GM12878 (cell line): Measurements from ENCODE around the gene COBLL1. TPM values are rescaled to one million over a fixed set of nuclear protein-coding genes. Genes with fewer than 3 reads are reported as not detected.

Source experiments
- ATAC-seq: fragments of 200-7000 bp; cut with Tn5 transposase; 3 replicates; pipeline ENCODE4 v1.9.1; 2020; ENCODE audit warnings: mild to moderate bottlenecking, moderate library complexity
- BruUV-seq: library from RNA; stranded (reverse); fragments of 400-500 nt; replicated peaks from 2 replicates; lab custom pipeline; 2021; lab: Mats Ljungman, UMichigan
- CTCF ChIA-PET: fragments of 300-600 bp; sonication (Branson Sonifier 250); formaldehyde crosslinking; extraction: SDS; loops from one replicate; lab custom pipeline; 2021; ENCODE audit warnings: inconsistent platforms; lab: Yijun Ruan, JAX
- POLR2A ChIA-PET: fragments of 350-600 bp; formaldehyde crosslinking; extraction: SDS; loops from one replicate; lab custom pipeline; 2021; ENCODE audit warnings: inconsistent platforms; lab: Charles Lee
- RAD21 ChIA-PET: fragments of 300-600 bp; sonication (Branson Sonifier 250); formaldehyde crosslinking; loops from one replicate; lab custom pipeline; 2023; ENCODE audit warnings: antibody characterized with exemption; ENCODE audit not compliant: unreplicated experiment; lab: Charles Lee
- SMC1A ChIA-PET: fragments of 300-600 bp; sonication (Branson Sonifier 250); formaldehyde crosslinking; loops from one replicate; lab custom pipeline; 2023; ENCODE audit not compliant: unreplicated experiment, uncharacterized antibody; lab: Charles Lee
- DNase-seq: peaks from one replicate; pipeline ENCODE4 v3.0.0-alpha.2; 2011; ENCODE audit warnings: low read depth, low spot score
- FAIRE-seq: peaks from 3 replicates; lab custom pipeline; 2011; peaks lifted over from hg19 to GRCh38; lab: Jason Lieb, UNC
- H2AFZ ChIP-seq: 2 replicates; pipeline ENCODE4 v1.6.0; 2011; ENCODE audit warnings: low read depth, low read length, control low read depth; ENCODE audit not compliant: control insufficient read depth
- H3K27ac ChIP-seq: 2 replicates; pipeline ENCODE4 v1.5.1; 2011; ENCODE audit warnings: control low read depth; ENCODE audit not compliant: control insufficient read depth, insufficient read depth
- H3K27me3 ChIP-seq, 2 experiments: replicated peaks in 1 of 2; 2 replicates each; pipeline versions ENCODE4 v1.6.0 to v1.6.1; 2011; ENCODE audit warnings: low read length in 1 of 2; ENCODE audit not compliant: control insufficient read depth in 2 of 2, insufficient read depth in 2 of 2
- H3K36me3 ChIP-seq, 2 experiments: 2 replicates each; pipeline ENCODE4 v1.5.1; 2011; ENCODE audit warnings: low read length in 1 of 2; ENCODE audit not compliant: control insufficient read depth in 2 of 2, insufficient read depth in 2 of 2
- H3K4me1 ChIP-seq: 2 replicates; pipeline ENCODE4 v1.6.1; 2011; ENCODE audit warnings: mild to moderate bottlenecking, low read length, moderate library complexity, mixed read lengths; ENCODE audit not compliant: control insufficient read depth, insufficient read depth
- H3K4me2 ChIP-seq: 2 replicates; pipeline ENCODE4 v1.6.0; 2011; ENCODE audit warnings: control low read depth; ENCODE audit not compliant: control insufficient read depth, insufficient read depth
- H3K4me3 ChIP-seq: fragments of 200-600 bp; sonication (generic); 2 replicates; pipeline ENCODE4 v1.5.1; 2016
- H3K79me2 ChIP-seq: 2 replicates; pipeline ENCODE4 v1.6.0; 2011; ENCODE audit warnings: low read length; ENCODE audit not compliant: control insufficient read depth, insufficient read depth
- H3K9ac ChIP-seq: 2 replicates; pipeline ENCODE4 v1.8.0; 2011; ENCODE audit warnings: low read length, control low read depth, mixed read lengths; ENCODE audit not compliant: control insufficient read depth, insufficient read depth
- H3K9me3 ChIP-seq: replicated peaks from 3 replicates; pipeline ENCODE4 v1.5.1; 2011; ENCODE audit warnings: mild to moderate bottlenecking, low read length; ENCODE audit not compliant: control insufficient read depth, insufficient read depth
- H4K20me1 ChIP-seq: 2 replicates; pipeline ENCODE4 v1.6.0; 2011; ENCODE audit not compliant: control insufficient read depth, insufficient read depth
- BMI1 ChIP-seq: fragments of 450-650 bp; IDR thresholded peaks from 2 replicates; pipeline ENCODE4 v1.6.1; 2016; ENCODE audit warnings: mild to moderate bottlenecking, moderate library complexity, borderline replicate concordance
- CHD1 ChIP-seq: IDR thresholded peaks from 2 replicates; pipeline ENCODE4 v1.6.1; 2012; ENCODE audit warnings: low read depth, low read length, improper control_type of control experiment
- CHD2 ChIP-seq: IDR thresholded peaks from 2 replicates; pipeline ENCODE4 v1.6.1; 2011; ENCODE audit warnings: low read depth, low read length, improper control_type of control experiment, borderline replicate concordance
- DPF2 ChIP-seq: fragments of 450-650 bp; IDR thresholded peaks from 2 replicates; pipeline ENCODE4 v1.6.1; 2017; ENCODE audit warnings: mild to moderate bottlenecking
- LARP7 ChIP-seq: fragments of 450-650 bp; IDR thresholded peaks from 2 replicates; pipeline ENCODE4 v1.6.1; 2017; ENCODE audit warnings: mild to moderate bottlenecking
- NFYB ChIP-seq: IDR thresholded peaks from 2 replicates; pipeline ENCODE4 v1.6.1; 2011; ENCODE audit warnings: low read depth, mild to moderate bottlenecking, low read length, improper control_type of control experiment, moderate library complexity; ENCODE audit not compliant: insufficient read depth
- RAD21 ChIP-seq: IDR thresholded peaks from 2 replicates; pipeline ENCODE4 v1.6.1; 2011; ENCODE audit warnings: mild to moderate bottlenecking, low read depth, low read length, moderate library complexity; ENCODE audit not compliant: insufficient read depth
- STAT3 ChIP-seq: IDR thresholded peaks from 2 replicates; pipeline ENCODE4 v1.6.1; 2011; ENCODE audit warnings: low read depth, low read length, improper control_type of control experiment
- TBL1XR1 ChIP-seq: IDR thresholded peaks from 2 replicates; pipeline ENCODE4 v1.6.1; 2012; ENCODE audit warnings: low read depth, low read length, improper control_type of control experiment
- TCF3 ChIP-seq: IDR thresholded peaks from 2 replicates; pipeline ENCODE4 v1.6.1; 2012; ENCODE audit warnings: low read depth, mild to moderate bottlenecking, low read length, borderline replicate concordance; ENCODE audit not compliant: insufficient read depth
- WGBS: methylation state at CpG from one replicate; pipeline ENCODE4 v1.1.6; 2016; ENCODE audit warnings: low lambda C conversion rate; ENCODE audit not compliant: insufficient replicate concordance, insufficient coverage; ENCODE audit errors: missing lambda C conversion rate; 5-methylcytosine and 5-hydroxymethylcytosine counted together
- in situ Hi-C: fragments of 300-500 bp; cut with MboI; formaldehyde crosslinking; loops from 9 replicates; pipeline ENCODE4 v1.14.3; 2018; ENCODE audit warnings: mixed read lengths
- intact Hi-C: fragments of 100-400 bp; cut with micrococcal nuclease; formaldehyde crosslinking; loops from one replicate; pipeline ENCODE4 v1.14.2; 2022; ENCODE audit not compliant: unreplicated experiment
- polyA plus RNA-seq, 11 experiments: library from polyadenylated mRNA; depleted of rRNA in 4 of 11; unstranded in 6 of 11; stranded (reverse) in 5 of 11; fragments of >200 nt; fragmentation: Nextera tagmentation in 4 of 11; fragmentation: Illumina TruSeq in 1 of 11; extraction: Ambion mirVana in 4 of 11; extraction: Trizol in 1 of 11; gene quantifications; 1 replicate in 1 of 11; 2 replicates in 10 of 11; pipeline versions ENCODE4 v1.2.1 to v1.2.3, GENCODE V29; 2011 to 2016; ENCODE audit warnings: inconsistent platforms in 2 of 11, missing spikeins in 2 of 11, low read depth in 1 of 11
- total RNA-seq, 4 experiments: library from RNA; depleted of rRNA in 3 of 4; stranded (reverse); fragments of >200 nt in 3 of 4; fragmentation: Illumina TruSeq in 1 of 4; extraction: Trizol in 1 of 4; gene quantifications; 2 replicates each; pipeline versions ENCODE4 v1.2.1 to v1.2.3, GENCODE V29; 2013 to 2021
- TF ChIP-seq, protein P1 (sequence below), 3 experiments: IDR thresholded peaks in 2 of 3; conservative IDR thresholded peaks in 1 of 3; 2 replicates each; pipeline ENCODE4 v1.5.1; 2011; ENCODE audit warnings: low read depth in 3 of 3, low read length in 3 of 3, mild to moderate bottlenecking in 3 of 3, control low read depth in 2 of 3, moderate library complexity in 2 of 3, inconsistent platforms in 1 of 3, mixed read lengths in 1 of 3; ENCODE audit not compliant: control insufficient read depth in 2 of 3, insufficient read depth in 1 of 3; ENCODE audit errors: extremely low read depth in 1 of 3
- TF ChIP-seq, protein P2 (sequence below): IDR thresholded peaks from 2 replicates; pipeline ENCODE4 v1.6.1; 2011; ENCODE audit warnings: low read depth, low read length, improper control_type of control experiment, borderline replicate concordance
- TF ChIP-seq, protein P3 (sequence below): fragments of 450-650 bp; IDR thresholded peaks from 2 replicates; pipeline ENCODE4 v1.6.1; 2017; ENCODE audit warnings: mild to moderate bottlenecking, low read depth, inconsistent platforms; ENCODE audit not compliant: poor library complexity, severe bottlenecking
- TF ChIP-seq, protein P4 (sequence below): fragments of 450-650 bp; IDR thresholded peaks from 2 replicates; pipeline ENCODE4 v1.6.1; 2016; ENCODE audit warnings: mild to moderate bottlenecking
- TF ChIP-seq, protein P5 (sequence below): IDR thresholded peaks from 2 replicates; pipeline ENCODE4 v1.6.1; 2012; ENCODE audit warnings: low read depth, low read length, improper control_type of control experiment

Gene COBLL1
- total and polyA plus RNA-seq, 10 of the 15 experiments (the other 5 are each of a cell fraction or from before 2014, with no cell fraction given), result 0.46 TPM; not detected in 9

DNA sequence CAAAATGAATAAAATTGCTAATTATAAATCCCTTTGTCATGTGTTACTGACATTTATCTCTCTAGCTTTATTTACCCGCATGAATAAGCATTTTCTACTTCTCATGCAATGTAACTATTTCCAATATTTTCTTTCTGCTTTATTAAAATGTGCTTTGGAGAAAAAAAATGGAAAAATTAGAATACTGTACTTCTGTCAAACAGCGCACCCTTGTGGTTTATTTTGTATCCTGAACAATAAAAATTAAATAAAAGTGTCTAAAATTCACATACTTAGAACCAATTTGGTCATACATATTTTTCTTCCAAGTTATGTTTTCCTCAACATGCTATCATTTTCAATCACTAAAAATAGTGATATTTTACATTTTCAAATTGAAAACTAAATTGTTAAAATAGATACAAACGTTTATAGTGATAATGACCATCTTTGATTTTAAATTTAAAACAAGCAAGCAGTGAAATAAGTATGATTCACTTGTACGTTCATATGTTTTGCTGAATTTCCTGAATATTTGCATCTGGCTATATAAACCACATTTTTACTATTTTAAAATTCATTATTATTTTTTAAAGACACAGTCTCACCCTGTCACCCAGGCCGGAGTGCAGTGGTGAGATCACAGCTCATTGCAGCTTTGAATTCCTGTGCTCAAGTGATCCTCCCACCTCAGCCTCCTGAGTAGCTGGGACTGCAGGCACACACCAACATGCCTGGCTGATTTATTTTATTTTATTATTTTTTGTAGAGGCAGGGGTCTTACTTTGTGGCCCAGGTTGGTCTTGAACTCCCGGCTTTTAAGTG lies 124.4 kb downstream of the COBLL1 start:
- WGBS, result 34% methylated on average over 6 of the region's 6 CpGs
- FAIRE-seq, result no peak
- in situ Hi-C loops, result no loop called here

More for the DNA sequence above, 124.4 kb downstream of the COBLL1 start:
- Histone ChIP-seq H3K27me3 (no peaks in the 10 kb centered on the region; a peak in 1 of 4 replicates), H4K20me1 (no peaks in the 10 kb centered on the region), H2AFZ (no peak overlapping the region), H3K9ac (no peak overlapping the region), H3K4me2 (no peak overlapping the region), H3K79me2 (no peaks in the 10 kb centered on the region), H3K4me1 (no peaks in the 10 kb centered on the region), H3K27ac (no peak overlapping the region), H3K36me3 (no peaks in the 10 kb centered on the region), H3K4me3 (no peak overlapping the region), H3K9me3 (no peaks in the 10 kb centered on the region)
- ChIA-PET CTCF (interaction anchor here (0.9 to 1.4 kb wide), 8 partner anchors 9 to 1549 kb away, joined by 3 to 11 read pairs (median 3); no protein-coding TSS in a partner anchor), SMC1A (interaction anchor here (1.1 to 1.6 kb wide), 2 partner anchors 14 to 157 kb away, joined by 4 to 5 read pairs; no protein-coding TSS in a partner anchor), POLR2A (no interaction called here), RAD21 (no interaction called here)
- DNase-seq (no peak), ATAC-seq (no peak)
- TF ChIP-seq, protein P1, sequence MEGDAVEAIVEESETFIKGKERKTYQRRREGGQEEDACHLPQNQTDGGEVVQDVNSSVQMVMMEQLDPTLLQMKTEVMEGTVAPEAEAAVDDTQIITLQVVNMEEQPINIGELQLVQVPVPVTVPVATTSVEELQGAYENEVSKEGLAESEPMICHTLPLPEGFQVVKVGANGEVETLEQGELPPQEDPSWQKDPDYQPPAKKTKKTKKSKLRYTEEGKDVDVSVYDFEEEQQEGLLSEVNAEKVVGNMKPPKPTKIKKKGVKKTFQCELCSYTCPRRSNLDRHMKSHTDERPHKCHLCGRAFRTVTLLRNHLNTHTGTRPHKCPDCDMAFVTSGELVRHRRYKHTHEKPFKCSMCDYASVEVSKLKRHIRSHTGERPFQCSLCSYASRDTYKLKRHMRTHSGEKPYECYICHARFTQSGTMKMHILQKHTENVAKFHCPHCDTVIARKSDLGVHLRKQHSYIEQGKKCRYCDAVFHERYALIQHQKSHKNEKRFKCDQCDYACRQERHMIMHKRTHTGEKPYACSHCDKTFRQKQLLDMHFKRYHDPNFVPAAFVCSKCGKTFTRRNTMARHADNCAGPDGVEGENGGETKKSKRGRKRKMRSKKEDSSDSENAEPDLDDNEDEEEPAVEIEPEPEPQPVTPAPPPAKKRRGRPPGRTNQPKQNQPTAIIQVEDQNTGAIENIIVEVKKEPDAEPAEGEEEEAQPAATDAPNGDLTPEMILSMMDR (IDR thresholded peaks at IDR 0.05 in 2 of 3, conservative IDR thresholded peaks at IDR 0.05 in 1 of 3; ENCODE audit: control insufficient read depth in 2 of 3, extremely low read depth in 1 of 3, insufficient read depth in 1 of 3, low read depth in 3 of 3, low read length in 3 of 3), result peak; percentile 19 to 45 (median 44); a peak in 3 of 6 replicates
- TF ChIP-seq, protein P2, sequence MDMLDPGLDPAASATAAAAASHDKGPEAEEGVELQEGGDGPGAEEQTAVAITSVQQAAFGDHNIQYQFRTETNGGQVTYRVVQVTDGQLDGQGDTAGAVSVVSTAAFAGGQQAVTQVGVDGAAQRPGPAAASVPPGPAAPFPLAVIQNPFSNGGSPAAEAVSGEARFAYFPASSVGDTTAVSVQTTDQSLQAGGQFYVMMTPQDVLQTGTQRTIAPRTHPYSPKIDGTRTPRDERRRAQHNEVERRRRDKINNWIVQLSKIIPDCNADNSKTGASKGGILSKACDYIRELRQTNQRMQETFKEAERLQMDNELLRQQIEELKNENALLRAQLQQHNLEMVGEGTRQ, result no peak
- TF ChIP-seq DPF2 (no peak), STAT3 (no peak), TBL1XR1 (no peak), LARP7 (no peak), RAD21 (peak; percentile 25; the same call in 1 of the 2 replicates), BMI1 (no peak), TCF3 (no peak), CHD1 (no peak), CHD2 (no peak), NFYB (no peak)
- TF ChIP-seq, protein P3, sequence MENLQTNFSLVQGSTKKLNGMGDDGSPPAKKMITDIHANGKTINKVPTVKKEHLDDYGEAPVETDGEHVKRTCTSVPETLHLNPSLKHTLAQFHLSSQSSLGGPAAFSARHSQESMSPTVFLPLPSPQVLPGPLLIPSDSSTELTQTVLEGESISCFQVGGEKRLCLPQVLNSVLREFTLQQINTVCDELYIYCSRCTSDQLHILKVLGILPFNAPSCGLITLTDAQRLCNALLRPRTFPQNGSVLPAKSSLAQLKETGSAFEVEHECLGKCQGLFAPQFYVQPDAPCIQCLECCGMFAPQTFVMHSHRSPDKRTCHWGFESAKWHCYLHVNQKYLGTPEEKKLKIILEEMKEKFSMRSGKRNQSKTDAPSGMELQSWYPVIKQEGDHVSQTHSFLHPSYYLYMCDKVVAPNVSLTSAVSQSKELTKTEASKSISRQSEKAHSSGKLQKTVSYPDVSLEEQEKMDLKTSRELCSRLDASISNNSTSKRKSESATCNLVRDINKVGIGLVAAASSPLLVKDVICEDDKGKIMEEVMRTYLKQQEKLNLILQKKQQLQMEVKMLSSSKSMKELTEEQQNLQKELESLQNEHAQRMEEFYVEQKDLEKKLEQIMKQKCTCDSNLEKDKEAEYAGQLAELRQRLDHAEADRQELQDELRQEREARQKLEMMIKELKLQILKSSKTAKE, result no peak
- TF ChIP-seq, protein P4, sequence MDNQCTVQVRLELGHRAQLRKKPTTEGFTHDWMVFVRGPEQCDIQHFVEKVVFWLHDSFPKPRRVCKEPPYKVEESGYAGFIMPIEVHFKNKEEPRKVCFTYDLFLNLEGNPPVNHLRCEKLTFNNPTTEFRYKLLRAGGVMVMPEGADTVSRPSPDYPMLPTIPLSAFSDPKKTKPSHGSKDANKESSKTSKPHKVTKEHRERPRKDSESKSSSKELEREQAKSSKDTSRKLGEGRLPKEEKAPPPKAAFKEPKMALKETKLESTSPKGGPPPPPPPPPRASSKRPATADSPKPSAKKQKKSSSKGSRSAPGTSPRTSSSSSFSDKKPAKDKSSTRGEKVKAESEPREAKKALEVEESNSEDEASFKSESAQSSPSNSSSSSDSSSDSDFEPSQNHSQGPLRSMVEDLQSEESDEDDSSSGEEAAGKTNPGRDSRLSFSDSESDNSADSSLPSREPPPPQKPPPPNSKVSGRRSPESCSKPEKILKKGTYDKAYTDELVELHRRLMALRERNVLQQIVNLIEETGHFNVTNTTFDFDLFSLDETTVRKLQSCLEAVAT, result no peak
- TF ChIP-seq, protein P5, sequence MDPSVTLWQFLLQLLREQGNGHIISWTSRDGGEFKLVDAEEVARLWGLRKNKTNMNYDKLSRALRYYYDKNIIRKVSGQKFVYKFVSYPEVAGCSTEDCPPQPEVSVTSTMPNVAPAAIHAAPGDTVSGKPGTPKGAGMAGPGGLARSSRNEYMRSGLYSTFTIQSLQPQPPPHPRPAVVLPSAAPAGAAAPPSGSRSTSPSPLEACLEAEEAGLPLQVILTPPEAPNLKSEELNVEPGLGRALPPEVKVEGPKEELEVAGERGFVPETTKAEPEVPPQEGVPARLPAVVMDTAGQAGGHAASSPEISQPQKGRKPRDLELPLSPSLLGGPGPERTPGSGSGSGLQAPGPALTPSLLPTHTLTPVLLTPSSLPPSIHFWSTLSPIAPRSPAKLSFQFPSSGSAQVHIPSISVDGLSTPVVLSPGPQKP, result no peak
- no TSS peak for BruUV-seq
- intact Hi-C loops, result loop anchor here (2.0 to 10.0 kb wide), 2 partner anchors 152 to 1542 kb away; no protein-coding TSS in a partner anchor
